Muscle layer of duodenum (tissue), 2 donors: ENCODE data around the gene SLC6A9.

Experiments used
- H3K27ac ChIP-seq: one replicate; pipeline ENCODE4 v1.7.0; 2013; ENCODE audit warnings: mild to moderate bottlenecking, low read length
- H3K27me3 ChIP-seq: one replicate; pipeline ENCODE4 v1.7.0; 2013; ENCODE audit warnings: low read depth, mild to moderate bottlenecking, control low read depth, low read length
- H3K36me3 ChIP-seq, 2 donors: one replicate each; pipeline ENCODE4 v1.7.0; 2013; ENCODE audit warnings: low read length in 2 of 2, control low read depth in 1 of 2, mild to moderate bottlenecking in 1 of 2; ENCODE audit not compliant: insufficient read depth in 2 of 2, control insufficient read depth in 1 of 2
- H3K4me1 ChIP-seq, 2 donors: one replicate each; pipeline ENCODE4 v1.7.0; 2013; ENCODE audit warnings: low read length in 2 of 2, mild to moderate bottlenecking in 2 of 2, control low read depth in 1 of 2, moderate library complexity in 1 of 2; ENCODE audit not compliant: insufficient read depth in 2 of 2, control insufficient read depth in 1 of 2
- H3K4me3 ChIP-seq, 2 donors: one replicate each; pipeline ENCODE4 v1.7.0; 2013; ENCODE audit warnings: low read length in 2 of 2, low read depth in 1 of 2, mild to moderate bottlenecking in 1 of 2
- H3K9me3 ChIP-seq, 2 donors: one replicate each; pipeline ENCODE4 v1.7.0; 2013; ENCODE audit warnings: low read length in 2 of 2, control low read depth in 1 of 2, mild to moderate bottlenecking in 1 of 2; ENCODE audit not compliant: control insufficient read depth in 1 of 2
- donor health status: healthy.

The SLC6A9 gene

GRCh38 chr1:43971336-43971980 lies 59.8 kb downstream of the SLC6A9 start:
- Histone ChIP-seq H3K9me3 (no peaks in the 10 kb centered on the region), H3K27ac (no peak overlapping the region), H3K27me3 (no peaks in the 10 kb centered on the region), H3K4me3 (no peak overlapping the region), H3K4me1 (peaks cover 6 to 31% of the 10 kb centered on the region in 2 donors), H3K36me3 (peaks cover 4 to 31% of the 10 kb centered on the region in 2 donors)

DNA sequence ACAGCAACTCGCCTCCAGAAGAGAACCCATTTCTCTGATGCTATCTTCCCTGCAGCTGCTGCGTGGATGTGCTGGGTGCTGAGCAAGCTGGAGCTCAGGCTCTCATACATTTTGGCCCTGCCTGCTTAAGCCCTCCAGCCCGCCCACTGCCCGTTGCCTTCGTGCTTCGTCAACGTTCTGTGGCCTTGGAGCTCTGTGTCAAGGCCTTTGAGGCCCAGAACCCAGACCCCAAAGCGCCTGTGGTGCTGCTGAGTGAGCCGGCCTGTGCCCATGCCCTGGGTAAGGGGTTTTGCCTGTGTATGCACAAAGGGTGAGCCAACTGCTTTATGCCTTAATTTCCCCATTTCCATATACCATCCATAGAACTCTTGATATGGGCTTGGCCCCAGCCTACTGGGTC lies 60.4 kb downstream of the SLC6A9 start:
- peaks cover 0 to 34% of the 10 kb centered on the region in 2 donors for H3K36me3 ChIP-seq
- H3K4me3 ChIP-seq: peak overlapping the region; percentile 97 to 99
- H3K27ac ChIP-seq: no peak overlapping the region
- H3K4me1 ChIP-seq: peaks cover 6 to 26% of the 10 kb centered on the region in 2 donors
- no peaks in the 10 kb centered on the region for H3K9me3 ChIP-seq
- H3K27me3 ChIP-seq: no peaks in the 10 kb centered on the region

DNA sequence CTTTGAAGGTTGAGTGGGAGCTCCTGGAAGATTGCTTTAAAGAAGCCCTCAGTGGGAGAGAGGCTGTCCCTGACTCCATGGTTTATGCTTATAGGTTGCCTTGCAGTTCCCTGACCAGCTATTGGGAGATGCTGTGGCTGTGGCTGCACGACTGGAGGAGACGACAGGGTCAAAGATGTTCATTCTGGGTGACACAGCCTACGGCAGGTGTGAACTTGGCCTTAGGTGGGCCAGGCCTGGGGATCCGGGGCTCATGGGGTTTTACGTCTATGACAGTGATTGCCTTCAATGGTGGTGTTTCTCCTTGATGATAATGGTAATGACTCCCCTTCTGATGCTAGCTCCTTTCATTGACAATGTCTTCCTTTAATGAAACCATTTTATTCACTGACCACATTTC lies 60.8 kb downstream of the SLC6A9 start:
- peaks cover 6 to 22% of the 10 kb centered on the region in 2 donors for H3K4me1 ChIP-seq
- no peaks in the 10 kb centered on the region for H3K9me3 ChIP-seq
- no peaks in the 10 kb centered on the region for H3K27me3 ChIP-seq
- no peak overlapping the region for H3K27ac ChIP-seq
- peak overlapping the region; percentile 97 to 99 for H3K4me3 ChIP-seq
- H3K36me3 ChIP-seq: peaks cover 0 to 38% of the 10 kb centered on the region in 2 donors

DNA sequence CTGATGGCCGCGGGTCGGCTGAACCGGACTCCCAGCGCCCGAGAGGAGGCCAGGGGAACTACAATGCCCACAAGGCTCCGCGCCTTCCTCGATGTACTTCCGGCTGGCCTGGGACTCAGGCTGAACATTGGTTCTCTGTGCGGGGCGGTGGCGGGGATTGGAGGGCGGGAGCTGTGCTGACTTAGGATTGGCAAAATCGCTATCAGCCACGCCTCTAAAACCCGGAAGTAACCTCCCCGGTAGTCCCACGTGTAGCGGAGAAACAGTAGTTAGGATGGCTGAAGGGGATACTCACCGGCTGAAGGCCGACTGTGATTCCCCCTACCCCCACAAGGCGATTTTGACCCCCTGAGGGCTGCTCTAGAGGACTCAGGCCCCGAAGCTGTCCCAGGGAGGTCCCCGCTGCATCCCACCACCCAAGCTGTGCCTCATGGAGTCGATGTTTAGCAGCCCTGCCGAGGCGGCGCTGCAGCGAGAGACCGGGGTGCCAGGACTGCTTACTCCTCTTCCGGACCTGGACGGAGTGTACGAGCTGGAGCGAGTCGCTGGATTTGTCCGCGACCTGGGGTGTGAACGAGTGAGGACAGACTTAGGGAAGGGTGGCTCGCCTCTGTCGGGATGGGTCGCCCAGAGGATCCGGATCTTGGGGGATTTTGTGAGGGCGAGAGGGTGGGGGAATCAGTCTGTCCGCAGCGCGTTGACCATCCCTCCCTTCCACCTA lies 61.4 kb downstream of the SLC6A9 start, which contains the start of gene DPH2:
Gene DPH2 (plus strand): TSS at position 265 of the 721 bp plus-strand sequence. CDS start 166 bp downstream, at position 431.
- Histone ChIP-seq H3K27me3 (no peaks in the 10 kb centered on the region), H3K27ac (no peak within 1 kb of the TSS), H3K36me3 (peaks cover 0 to 38% of the 10 kb centered on the region in 2 donors), H3K4me1 (peaks cover 6 to 20% of the 10 kb centered on the region in 2 donors), H3K4me3 (peak within 1 kb of the TSS; percentile 97 to 99), H3K9me3 (no peaks in the 10 kb centered on the region)

GRCh38 chr1:43969416-43969745 lies 61.9 kb downstream of the SLC6A9 start:
- H3K4me3 ChIP-seq: peak overlapping the region; percentile 97 to 99

DNA sequence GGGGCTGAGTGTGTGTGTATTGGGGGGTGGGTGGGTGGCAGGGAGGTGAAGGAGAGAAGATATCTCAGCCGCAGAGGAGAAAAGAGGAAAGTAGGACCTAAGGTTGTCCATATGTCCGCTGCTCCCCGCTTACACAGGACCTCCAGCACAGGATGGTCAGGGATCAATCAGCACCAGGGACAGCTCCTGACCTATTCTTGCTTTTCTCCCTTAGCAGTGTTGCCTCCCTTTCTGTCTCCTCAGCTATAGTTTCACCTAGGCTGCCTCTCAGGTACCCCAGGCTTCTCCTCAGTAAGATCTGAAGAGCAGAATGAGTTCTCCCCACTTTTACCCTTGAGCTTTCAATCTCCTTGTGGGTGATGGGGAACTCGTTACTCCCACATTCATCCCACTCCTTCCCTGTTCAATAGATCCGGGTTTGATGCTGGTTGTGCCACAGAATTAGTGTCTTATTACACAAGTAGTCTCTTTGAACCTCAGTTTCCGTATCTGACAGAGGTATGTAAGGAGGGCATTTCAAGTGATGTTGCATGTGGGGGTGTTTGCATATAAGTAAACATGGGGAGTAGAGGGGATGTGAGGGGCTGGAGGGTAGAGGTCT lies 62.8 kb downstream of the SLC6A9 start:
- no peaks in the 10 kb centered on the region for H3K27me3 ChIP-seq
- no peak overlapping the region for H3K4me3 ChIP-seq
- peaks cover 6 to 12% of the 10 kb centered on the region in 2 donors for H3K4me1 ChIP-seq
- H3K36me3 ChIP-seq: peaks cover 0 to 43% of the 10 kb centered on the region in 2 donors
- no peaks in the 10 kb centered on the region for H3K9me3 ChIP-seq
- no peak overlapping the region for H3K27ac ChIP-seq

More at GRCh38 chr1:43969416-43969745, 61.9 kb downstream of the SLC6A9 start:
- no peaks in the 10 kb centered on the region for H3K9me3 ChIP-seq
- no peak overlapping the region for H3K27ac ChIP-seq
- H3K4me1 ChIP-seq: peaks cover 6 to 20% of the 10 kb centered on the region in 2 donors
- H3K36me3 ChIP-seq: peaks cover 0 to 41% of the 10 kb centered on the region in 2 donors
- H3K27me3 ChIP-seq: no peaks in the 10 kb centered on the region

GRCh38 chr1:43965316-43965715 lies 65.9 kb downstream of the SLC6A9 start:
- no peak overlapping the region for H3K27ac ChIP-seq
- no peak overlapping the region for H3K4me3 ChIP-seq
- peaks cover under 1 to 4% of the 10 kb centered on the region in 2 donors for H3K4me1 ChIP-seq
- H3K9me3 ChIP-seq: no peaks in the 10 kb centered on the region
- peaks cover 23 to 62% of the 10 kb centered on the region in 2 donors for H3K36me3 ChIP-seq
- H3K27me3 ChIP-seq: no peaks in the 10 kb centered on the region

DNA sequence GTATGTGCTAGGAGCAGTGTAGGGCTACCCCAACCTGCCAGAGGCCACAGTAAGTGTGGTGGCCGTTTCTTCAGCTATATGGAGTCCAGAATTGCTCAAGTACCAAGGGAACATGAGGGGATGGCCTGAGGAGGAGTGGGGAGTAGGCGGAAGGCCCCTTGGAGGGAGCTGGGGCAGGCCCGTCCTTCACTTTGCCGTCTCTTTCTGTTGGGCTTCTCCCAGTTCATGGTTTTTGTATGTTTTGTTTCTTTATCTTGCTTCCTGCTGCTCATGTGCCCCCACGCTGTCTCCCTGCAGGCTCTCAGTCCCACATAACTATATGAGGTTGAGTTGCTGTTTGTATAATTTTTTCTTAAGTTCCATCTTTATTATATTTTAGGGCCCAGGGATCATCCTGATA lies 67.4 kb downstream of the SLC6A9 start:
- no peaks in the 10 kb centered on the region for H3K9me3 ChIP-seq
- peaks cover 30 to 76% of the 10 kb centered on the region in 2 donors for H3K36me3 ChIP-seq
- no peaks in the 10 kb centered on the region for H3K4me1 ChIP-seq
- H3K4me3 ChIP-seq: no peak overlapping the region
- no peak overlapping the region for H3K27ac ChIP-seq
- no peaks in the 10 kb centered on the region for H3K27me3 ChIP-seq

- H3K9me3 ChIP-seq: no peaks in the 10 kb centered on the region
- H3K27ac ChIP-seq: no peak overlapping the region
- peaks cover 39 to 85% of the 10 kb centered on the region in 2 donors for H3K36me3 ChIP-seq
- H3K4me3 ChIP-seq: no peak overlapping the region
- no peaks in the 10 kb centered on the region for H3K27me3 ChIP-seq
- H3K4me1 ChIP-seq: no peaks in the 10 kb centered on the region
Measured at GRCh38 chr1:43963006-43963405, 68.3 kb downstream of the SLC6A9 start.

DNA sequence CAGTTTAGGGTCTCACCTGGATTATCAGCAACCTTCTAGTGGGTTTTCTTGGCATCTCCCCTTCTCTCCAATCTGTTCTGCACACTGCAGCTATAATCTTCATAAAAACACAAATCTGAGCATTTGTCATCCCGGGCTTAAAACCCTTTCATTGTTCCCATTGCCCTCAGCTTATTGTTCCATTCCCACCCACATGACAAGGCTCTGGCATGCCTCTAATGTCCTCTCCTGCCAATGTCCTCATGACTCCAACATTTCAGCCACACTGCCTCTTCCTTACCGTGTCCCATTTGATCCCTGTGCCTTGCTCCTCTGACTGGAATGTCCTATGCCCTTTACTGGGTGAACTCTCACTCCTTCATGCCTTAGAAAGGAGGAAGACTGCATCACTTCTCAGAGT lies 68.9 kb downstream of the SLC6A9 start:
- Histone ChIP-seq H3K27ac (no peak overlapping the region), H3K36me3 (peaks cover 46 to 86% of the 10 kb centered on the region in 2 donors), H3K27me3 (no peaks in the 10 kb centered on the region), H3K4me1 (no peaks in the 10 kb centered on the region), H3K4me3 (no peak overlapping the region), H3K9me3 (no peaks in the 10 kb centered on the region)

GRCh38 chr1:43961692-43962091 lies 69.6 kb downstream of the SLC6A9 start:
- Histone ChIP-seq H3K4me1 (no peaks in the 10 kb centered on the region), H3K27me3 (no peaks in the 10 kb centered on the region), H3K4me3 (no peak overlapping the region), H3K36me3 (peaks cover 51 to 85% of the 10 kb centered on the region in 2 donors), H3K27ac (no peak overlapping the region), H3K9me3 (no peaks in the 10 kb centered on the region)
